Measurements from ENCODE around the gene TOMM20.

DNA sequence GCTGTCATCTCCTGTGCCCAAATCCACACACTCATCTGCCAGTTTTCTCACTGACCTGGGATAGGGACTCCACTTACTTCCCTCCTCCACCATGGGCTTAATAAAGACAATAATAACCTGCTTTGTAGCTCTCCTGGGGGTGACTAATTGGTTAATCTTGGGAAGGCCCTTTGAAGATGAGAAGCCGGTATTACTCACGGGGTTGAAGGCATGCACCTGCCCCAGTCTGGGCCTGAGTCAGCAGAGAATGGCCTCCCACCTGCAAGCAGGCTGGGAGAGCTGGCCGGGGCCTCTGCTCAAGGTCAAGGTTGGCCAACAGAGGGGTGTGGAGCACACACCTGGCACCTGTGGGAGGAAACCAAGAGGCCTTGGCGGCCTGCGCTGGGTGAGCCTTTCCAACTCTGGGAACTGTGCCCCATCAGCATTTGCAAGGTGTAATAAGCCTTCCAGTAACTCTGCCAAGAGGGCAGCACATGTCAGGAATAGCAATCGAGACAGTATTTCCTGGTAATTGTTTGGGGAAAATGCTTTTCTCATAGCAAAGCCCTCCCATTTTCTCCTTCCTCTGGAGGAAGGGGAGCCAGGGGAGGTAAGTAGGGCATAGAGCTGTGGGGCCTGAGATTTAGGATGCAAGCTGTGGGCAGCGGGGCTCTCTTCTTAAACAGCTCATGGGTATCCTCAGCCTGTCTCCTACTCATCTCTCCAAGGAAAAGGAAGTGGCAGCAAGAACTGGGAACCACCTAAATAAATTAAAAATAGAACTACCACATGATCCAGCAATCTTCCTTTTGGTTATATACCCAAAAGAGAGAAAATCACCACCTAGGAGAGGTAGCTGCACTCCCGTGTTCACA is 49.0 kb downstream of the TOMM20 start:
- TF ChIP-seq, protein P1, sequence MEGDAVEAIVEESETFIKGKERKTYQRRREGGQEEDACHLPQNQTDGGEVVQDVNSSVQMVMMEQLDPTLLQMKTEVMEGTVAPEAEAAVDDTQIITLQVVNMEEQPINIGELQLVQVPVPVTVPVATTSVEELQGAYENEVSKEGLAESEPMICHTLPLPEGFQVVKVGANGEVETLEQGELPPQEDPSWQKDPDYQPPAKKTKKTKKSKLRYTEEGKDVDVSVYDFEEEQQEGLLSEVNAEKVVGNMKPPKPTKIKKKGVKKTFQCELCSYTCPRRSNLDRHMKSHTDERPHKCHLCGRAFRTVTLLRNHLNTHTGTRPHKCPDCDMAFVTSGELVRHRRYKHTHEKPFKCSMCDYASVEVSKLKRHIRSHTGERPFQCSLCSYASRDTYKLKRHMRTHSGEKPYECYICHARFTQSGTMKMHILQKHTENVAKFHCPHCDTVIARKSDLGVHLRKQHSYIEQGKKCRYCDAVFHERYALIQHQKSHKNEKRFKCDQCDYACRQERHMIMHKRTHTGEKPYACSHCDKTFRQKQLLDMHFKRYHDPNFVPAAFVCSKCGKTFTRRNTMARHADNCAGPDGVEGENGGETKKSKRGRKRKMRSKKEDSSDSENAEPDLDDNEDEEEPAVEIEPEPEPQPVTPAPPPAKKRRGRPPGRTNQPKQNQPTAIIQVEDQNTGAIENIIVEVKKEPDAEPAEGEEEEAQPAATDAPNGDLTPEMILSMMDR (conservative IDR thresholded peaks at IDR 0.05; ENCODE audit: low read depth, low read length) = no peak
- no peak for TF ChIP-seq EZH2 (IDR thresholded peaks at IDR 0.05; ENCODE audit: borderline replicate concordance, low read depth, low read length, poor library complexity, severe bottlenecking)

Data from A673 (cell line).